Common myeloid progenitor, CD34-positive (primary cell): ENCODE data around the gene NAXE.

ENCODE experiments used
- CTCF ChIA-PET: fragments of 350-600 bp; sonication (Branson Sonifier 250); formaldehyde crosslinking; loops from one replicate; lab custom pipeline; 2021; ENCODE audit warnings: antibody characterized with exemption; lab: Charles Lee
- POLR2A ChIA-PET: fragments of 350-600 bp; sonication (Branson Sonifier 250); formaldehyde crosslinking; loops from one replicate; lab custom pipeline; 2021; ENCODE audit warnings: antibody characterized with exemption; lab: Charles Lee
- DNase-seq, 3 donors: peaks; one replicate each; pipeline versions ENCODE4 v3.0.0 to v3.0.0-alpha.2; 2013
- H3K27ac ChIP-seq, 2 experiments: 1 replicate in 1 of 2; 2 replicates in 1 of 2; pipeline ENCODE4 v1.7.0; 2013; ENCODE audit warnings: inconsistent platforms in 2 of 2, low read length in 2 of 2, mild to moderate bottlenecking in 2 of 2, low read depth in 1 of 2, moderate library complexity in 1 of 2; ENCODE audit not compliant: severe bottlenecking in 2 of 2, insufficient read depth in 1 of 2, poor library complexity in 1 of 2
- H3K27me3 ChIP-seq, 5 experiments: replicated peaks in 2 of 5; 1 replicate in 3 of 5; 2 replicates in 2 of 5; pipeline versions ENCODE4 v1.6.1 to v1.7.0; 2013; ENCODE audit warnings: low read length in 4 of 5, mild to moderate bottlenecking in 2 of 5, moderate library complexity in 2 of 5, inconsistent platforms in 1 of 5; ENCODE audit not compliant: insufficient read depth in 5 of 5, control insufficient read depth in 4 of 5
- H3K36me3 ChIP-seq, 4 experiments: 1 replicate in 2 of 4; 2 replicates in 2 of 4; pipeline versions ENCODE4 v1.6.1 to v1.7.0; 2013; ENCODE audit warnings: low read length in 3 of 4, control low read depth in 1 of 4, mild to moderate bottlenecking in 1 of 4; ENCODE audit not compliant: control insufficient read depth in 4 of 4, insufficient read depth in 4 of 4
- H3K4me1 ChIP-seq, 4 experiments: 1 replicate in 3 of 4; 2 replicates in 1 of 4; pipeline versions ENCODE4 v1.6.1 to v1.7.1; 2013; ENCODE audit warnings: low read length in 3 of 4, mild to moderate bottlenecking in 3 of 4, control low read depth in 1 of 4, inconsistent platforms in 1 of 4, moderate library complexity in 1 of 4; ENCODE audit not compliant: control insufficient read depth in 4 of 4, insufficient read depth in 4 of 4; ENCODE audit errors: control extremely low read depth in 1 of 4
- H3K4me3 ChIP-seq, 7 experiments: 1 replicate in 4 of 7; 2 replicates in 3 of 7; pipeline versions ENCODE4 v1.5.1 to v1.7.0; 2013; ENCODE audit warnings: mild to moderate bottlenecking in 7 of 7, low read length in 6 of 7, moderate library complexity in 6 of 7, inconsistent platforms in 2 of 7, low read depth in 2 of 7, control low read depth in 1 of 7; ENCODE audit not compliant: insufficient read depth in 4 of 7, control insufficient read depth in 1 of 7; ENCODE audit errors: extremely low read depth in 1 of 7
- H3K9me3 ChIP-seq, 5 experiments: 1 replicate in 4 of 5; 2 replicates in 1 of 5; pipeline versions ENCODE4 v1.6.1 to v1.7.1; 2013; ENCODE audit warnings: low read length in 4 of 5, mild to moderate bottlenecking in 2 of 5, inconsistent platforms in 1 of 5, low read depth in 1 of 5, moderate library complexity in 1 of 5; ENCODE audit not compliant: control insufficient read depth in 4 of 5, insufficient read depth in 2 of 5; ENCODE audit errors: control extremely low read depth in 1 of 5
- WGBS: methylation state at CpG from one replicate; pipeline ENCODE4 v1.1.5; 2013; ENCODE audit not compliant: insufficient coverage; 5-methylcytosine and 5-hydroxymethylcytosine counted together

NAXE gene

DNA sequence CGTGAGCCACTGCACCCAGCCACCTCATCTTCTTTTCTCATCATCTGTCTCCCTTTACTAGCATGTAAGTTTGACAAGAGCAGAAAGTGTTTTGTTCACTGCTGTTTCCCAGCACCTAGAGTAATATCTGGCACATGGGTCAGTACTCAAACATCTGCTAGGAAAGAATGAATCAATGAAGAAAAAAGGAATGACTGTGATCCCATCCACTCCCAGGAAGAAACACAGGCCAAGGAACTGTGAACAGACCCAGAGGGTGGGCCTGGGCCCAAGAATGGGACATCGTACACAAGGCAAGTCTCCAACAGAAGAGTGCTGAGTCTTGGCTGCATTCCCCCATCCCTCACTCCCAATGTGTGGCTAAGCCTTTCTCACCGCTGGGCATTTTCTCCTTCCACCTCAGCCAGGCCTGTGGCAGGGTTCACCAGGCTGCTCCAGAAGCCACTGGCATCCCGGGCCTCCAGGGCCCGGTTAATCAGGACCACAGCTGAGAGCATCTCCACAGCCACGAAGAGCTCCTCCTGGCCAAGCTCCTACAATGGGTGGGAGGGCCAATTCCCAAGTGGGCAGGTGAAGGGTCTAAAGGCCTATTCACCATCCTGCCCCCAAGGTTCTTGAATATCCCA lies 37.6 kb upstream of the NAXE start:
- DNase-seq = no peak
- peaks cover 6 to 44% (median 29%) of the 10 kb centered on the region in 4 experiments for H3K36me3 ChIP-seq
- H3K27ac ChIP-seq = no peak overlapping the region
- CTCF ChIA-PET = interaction anchor here (1.0 to 1.6 kb wide), 5 partner anchors 10 to 67 kb away, joined by 3 to 7 read pairs (median 4); partner anchors contain the start of gene MEF2D
- 100% methylated on average over 3 of the region's 6 CpGs for WGBS
- POLR2A ChIA-PET = interaction anchor here (0.8 kb wide), 1 partner anchor 73 kb away, joined by 3 read pairs; no protein-coding TSS in a partner anchor
- peaks cover 0 to 19% (median 5%) of the 10 kb centered on the region in 4 experiments for H3K4me1 ChIP-seq
- H3K4me3 ChIP-seq = no peak overlapping the region
- no peaks in the 10 kb centered on the region for H3K27me3 ChIP-seq
- no peaks in the 10 kb centered on the region for H3K9me3 ChIP-seq

DNA sequence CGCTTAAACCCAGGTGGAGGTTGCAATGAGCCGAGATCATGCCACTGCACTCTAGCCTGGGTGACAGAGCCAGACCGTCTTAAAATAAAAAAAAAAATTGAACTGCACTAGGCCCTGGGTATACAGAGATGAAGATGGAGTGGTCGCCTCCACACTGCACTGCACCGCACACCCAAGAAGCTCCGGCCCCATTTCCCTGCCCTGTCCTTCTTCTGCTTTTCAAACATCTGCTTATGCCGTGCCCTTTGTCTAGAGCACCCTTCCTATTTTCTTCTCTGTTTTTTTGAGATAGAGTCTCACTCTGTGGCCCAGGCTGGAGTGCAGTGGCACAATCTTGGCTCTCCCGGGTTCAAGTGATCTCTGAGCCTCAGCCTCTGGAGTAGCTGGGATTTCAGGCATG lies 36.6 kb upstream of the NAXE start:
- H3K4me1 ChIP-seq = peaks cover 0 to 19% (median 5%) of the 10 kb centered on the region in 4 experiments
- H3K27me3 ChIP-seq = no peaks in the 10 kb centered on the region
- H3K27ac ChIP-seq = no peak overlapping the region
- H3K36me3 ChIP-seq = peaks cover 8 to 48% (median 34%) of the 10 kb centered on the region in 4 experiments
- ChIA-PET CTCF (interaction anchor here (0.7 to 2.0 kb wide), 10 partner anchors 9 to 165 kb away, joined by 3 to 7 read pairs (median 4); partner anchors contain the start of gene MEF2D), POLR2A (interaction anchor here (0.6 kb wide), 1 partner anchor 12 kb away, joined by 3 read pairs; no protein-coding TSS in a partner anchor)
- 85% methylated on average over 7 of the region's 8 CpGs for WGBS
- H3K4me3 ChIP-seq = no peak overlapping the region
- no peak for DNase-seq
- no peaks in the 10 kb centered on the region for H3K9me3 ChIP-seq

DNA sequence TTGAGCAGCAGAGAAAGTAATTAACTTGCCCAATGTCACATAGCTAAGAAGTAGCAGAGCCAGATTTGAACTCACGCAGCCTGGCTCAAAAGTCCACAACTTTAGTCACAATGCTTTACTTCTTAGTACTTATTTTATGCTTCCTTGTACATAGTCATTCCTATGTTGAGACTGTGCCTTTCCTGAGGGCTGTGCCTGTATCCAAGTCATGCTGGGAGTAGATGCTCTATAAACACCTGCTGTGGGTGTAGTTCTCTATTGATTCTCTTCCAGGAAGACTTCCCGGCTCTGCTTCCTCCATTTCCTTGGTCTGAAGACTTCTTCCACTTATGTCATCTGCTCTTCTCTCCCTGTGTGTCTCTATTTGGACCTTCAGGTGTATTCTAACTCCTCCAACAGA lies 35.9 kb upstream of the NAXE start:
- Histone ChIP-seq H3K27ac (no peak overlapping the region), H3K36me3 (peaks cover 9 to 47% (median 32%) of the 10 kb centered on the region in 4 experiments), H3K4me3 (no peak overlapping the region), H3K4me1 (peaks cover 0 to 19% (median 5%) of the 10 kb centered on the region in 4 experiments), H3K27me3 (no peaks in the 10 kb centered on the region), H3K9me3 (no peaks in the 10 kb centered on the region)
- 100% methylated on average over 1 of the region's 2 CpGs for WGBS
- no peak for DNase-seq
- CTCF ChIA-PET = interaction anchor here (1.0 to 2.0 kb wide), 10 partner anchors 13 to 166 kb away, joined by 3 to 8 read pairs (median 4); no protein-coding TSS in a partner anchor
- POLR2A ChIA-PET = no interaction called here

GRCh38 chr1:156556354-156556753 lies 35.2 kb upstream of the NAXE start:
- Histone ChIP-seq H3K4me1 (peaks cover 0 to 19% (median 5%) of the 10 kb centered on the region in 4 experiments), H3K9me3 (no peaks in the 10 kb centered on the region), H3K36me3 (peaks cover 9 to 46% (median 33%) of the 10 kb centered on the region in 4 experiments), H3K4me3 (no peak overlapping the region), H3K27ac (no peak overlapping the region), H3K27me3 (no peaks in the 10 kb centered on the region)
- WGBS = 85% methylated on average over 8 of the region's 9 CpGs
- ChIA-PET CTCF (interaction anchor here (1.0 to 2.0 kb wide), 7 partner anchors 12 to 98 kb away, joined by 3 to 8 read pairs (median 5); no protein-coding TSS in a partner anchor), POLR2A (no interaction called here)
- no peak for DNase-seq

- H3K4me1 ChIP-seq = no peaks in the 10 kb centered on the region
- no peak overlapping the region for H3K4me3 ChIP-seq
- 80% methylated on average over 5 of the region's 8 CpGs for WGBS
- H3K36me3 ChIP-seq = peaks cover 4 to 64% (median 44%) of the 10 kb centered on the region in 4 experiments
- H3K27me3 ChIP-seq = no peaks in the 10 kb centered on the region
- ChIA-PET POLR2A (no interaction called here), CTCF (interaction anchor here (0.8 to 1.4 kb wide), 5 partner anchors 9 to 68 kb away, joined by 3 to 9 read pairs (median 3); no protein-coding TSS in a partner anchor)
- H3K27ac ChIP-seq = no peak overlapping the region
- no peak for DNase-seq
- no peaks in the 10 kb centered on the region for H3K9me3 ChIP-seq
Observed at GRCh38 chr1:156559086-156559796, 32.3 kb upstream of the NAXE start.

DNA sequence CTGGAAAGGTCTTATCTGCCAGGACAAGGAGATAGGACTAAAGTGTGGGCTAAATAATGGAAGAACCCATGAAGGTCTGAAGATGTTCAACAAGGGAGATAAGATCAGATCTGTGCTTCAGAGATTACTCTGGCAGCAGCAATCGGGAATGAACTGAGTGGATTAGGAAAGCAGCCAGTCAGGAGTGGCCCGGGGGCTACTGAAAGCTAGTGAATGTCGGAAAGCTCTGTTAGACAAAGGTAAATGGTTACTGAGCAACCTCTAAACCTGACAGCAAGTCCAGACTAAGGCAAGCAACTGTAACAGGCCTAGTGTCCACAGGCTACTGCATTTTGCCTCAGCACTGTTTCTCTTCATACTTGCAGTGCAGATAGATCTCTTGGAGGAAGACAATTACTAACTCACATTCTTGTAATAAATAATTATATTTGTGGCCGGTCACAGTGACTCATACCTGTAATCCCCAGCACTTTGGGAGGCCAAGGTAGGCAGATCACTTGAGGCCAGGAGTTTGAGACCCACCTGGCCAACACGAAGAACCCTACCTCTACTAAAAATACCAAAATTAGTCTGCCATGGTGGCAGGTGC lies 31.7 kb upstream of the NAXE start:
- peaks cover 4 to 67% (median 46%) of the 10 kb centered on the region in 4 experiments for H3K36me3 ChIP-seq
- CTCF ChIA-PET = interaction anchor here (0.8 to 1.4 kb wide), 4 partner anchors 10 to 67 kb away, joined by 3 to 9 read pairs (median 4); no protein-coding TSS in a partner anchor
- POLR2A ChIA-PET = no interaction called here
- H3K4me3 ChIP-seq = no peak overlapping the region
- DNase-seq = no peak
- H3K9me3 ChIP-seq = no peaks in the 10 kb centered on the region
- no peaks in the 10 kb centered on the region for H3K4me1 ChIP-seq
- H3K27ac ChIP-seq = no peak overlapping the region
- WGBS = 50% methylated on average over 2 of the region's 5 CpGs
- H3K27me3 ChIP-seq = no peaks in the 10 kb centered on the region
